Measurements from ENCODE around the gene FAN1. TPM values are rescaled to one million over a fixed set of nuclear protein-coding genes. Genes with fewer than 3 reads are reported as not detected.
A peak's percentile ranks its signal among the peaks of the same experiment; 100 is the strongest.
"Not testable (repeated sequence)": the region's sequence is repeated elsewhere in the genome, so short reads cannot be mapped to it uniquely, and the experiment has no call there.

The FAN1 gene
- polyA plus RNA-seq, 3 donors = 0.38 to 7.9 (median 0.95) TPM

DNA sequence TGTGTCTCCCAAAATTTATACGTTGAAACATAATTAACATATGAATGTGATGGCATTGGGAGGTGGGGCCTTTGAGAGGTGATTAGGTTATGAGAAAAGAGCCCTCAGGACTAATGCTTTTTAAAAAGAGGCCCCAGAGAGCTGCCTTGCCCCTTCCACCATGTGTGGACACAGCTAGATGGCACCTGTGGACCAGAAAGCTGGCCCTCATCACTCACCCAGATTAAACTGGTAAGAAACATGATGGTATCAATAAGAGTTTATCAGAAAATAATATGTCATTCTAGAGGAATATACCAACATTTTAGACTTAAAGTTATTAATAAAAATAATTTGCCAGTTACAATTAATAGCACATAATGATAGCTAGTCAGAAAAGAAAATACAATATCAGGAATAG, 25.2 kb upstream of the FAN1 start:
- Mint-ChIP-seq H3K9me3 (peaks cover 0 to 13% (median 0%) of the 10 kb centered on the region in 7 donors), H3K27ac (no peak overlapping the region), H3K4me1 (no peaks in the 10 kb centered on the region), H3K4me3 (no peak overlapping the region), H3K27me3 (ENCODE audit: low read depth in 3 of 3) (no peaks in the 10 kb centered on the region), H3K36me3 (peaks cover 14 to 24% of the 10 kb centered on the region in 2 donors)
- Histone ChIP-seq H4K20me1 (ENCODE audit: insufficient read depth, low read length) (no peaks in the 10 kb centered on the region), H3K27me3 (ENCODE audit: control insufficient read depth in 2 of 2, insufficient read depth in 2 of 2, low read length in 2 of 2) (no peaks in the 10 kb centered on the region), H3K4me2 (replicated peaks; ENCODE audit: extremely low read depth, low read length, poor library complexity, severe bottlenecking) (no peak overlapping the region), H3K79me2 (ENCODE audit: insufficient read depth, low read length) (no peaks in the 10 kb centered on the region), H2AFZ (ENCODE audit: insufficient read depth, low read depth, low read length, poor library complexity, severe bottlenecking) (no peak overlapping the region), H3K9ac (ENCODE audit: insufficient read depth, low read length, poor library complexity, severe bottlenecking) (no peak overlapping the region), H3K27ac (ENCODE audit: low read depth in 1 of 2, low read length in 2 of 2) (no peak overlapping the region), H3K9me3 (replicated peaks in 1 of 2; ENCODE audit: control insufficient read depth in 1 of 2, insufficient read depth in 1 of 2, low read length in 2 of 2) (no peaks in the 10 kb centered on the region), H3K4me3 (replicated peaks in 1 of 3; ENCODE audit: low read depth in 2 of 3, low read length in 3 of 3) (no peak overlapping the region), H3K4me1 (ENCODE audit: control insufficient read depth in 1 of 2, insufficient read depth in 2 of 2, low read length in 2 of 2) (no peaks in the 10 kb centered on the region), H3K36me3 (replicated peaks in 1 of 2; ENCODE audit: control insufficient read depth in 1 of 2, insufficient read depth in 2 of 2, low read length in 2 of 2) (no peaks in the 10 kb centered on the region)
- intact Hi-C loops (cut with micrococcal nuclease) = no loop called here
- no CpG with 5 or more reads among the region's 1 CpG for WGBS (ENCODE audit: insufficient coverage)
- no peak for DNase-seq
- TF ChIP-seq CTCF (IDR thresholded peaks at IDR 0.05) = no peak

- peaks cover 0 to 2% (median 0%) of the 10 kb centered on the region in 3 donors for H3K27me3 Mint-ChIP-seq (ENCODE audit: low read depth in 3 of 3)
- H3K4me2 ChIP-seq (replicated peaks; ENCODE audit: extremely low read depth, low read length, poor library complexity, severe bottlenecking) = no peak overlapping the region
- no peak for TF ChIP-seq CTCF (IDR thresholded peaks at IDR 0.05)
- intact Hi-C loops (cut with micrococcal nuclease) = no loop called here
- H3K79me2 ChIP-seq (ENCODE audit: insufficient read depth, low read length) = no peaks in the 10 kb centered on the region
- H3K4me3 Mint-ChIP-seq = no peak overlapping the region
- H3K4me1 Mint-ChIP-seq = no peaks in the 10 kb centered on the region
- H3K36me3 Mint-ChIP-seq = peaks cover 21 to 32% of the 10 kb centered on the region in 2 donors
- H3K4me1 ChIP-seq (ENCODE audit: control insufficient read depth in 1 of 2, insufficient read depth in 2 of 2, low read length in 2 of 2) = no peaks in the 10 kb centered on the region
- peaks cover 0 to 12% (median 0%) of the 10 kb centered on the region in 7 donors for H3K9me3 Mint-ChIP-seq
- H3K36me3 ChIP-seq (replicated peaks in 1 of 2; ENCODE audit: control insufficient read depth in 1 of 2, insufficient read depth in 2 of 2, low read length in 2 of 2) = no peaks in the 10 kb centered on the region
- peak in 1 of 3 donors; percentile 14 for DNase-seq
- H4K20me1 ChIP-seq (ENCODE audit: insufficient read depth, low read length) = no peaks in the 10 kb centered on the region
- no peak overlapping the region for H3K4me3 ChIP-seq (replicated peaks in 1 of 3; ENCODE audit: low read depth in 2 of 3, low read length in 3 of 3)
- WGBS (ENCODE audit: insufficient coverage) = 92% methylated on average over 21 of the region's 22 CpGs
- no peak overlapping the region for H3K27ac ChIP-seq (ENCODE audit: low read depth in 1 of 2, low read length in 2 of 2)
- H3K27me3 ChIP-seq (ENCODE audit: control insufficient read depth in 2 of 2, insufficient read depth in 2 of 2, low read length in 2 of 2) = no peaks in the 10 kb centered on the region
- peak overlapping the region in 1 of 7 donors; percentile 33 for H3K27ac Mint-ChIP-seq
- H2AFZ ChIP-seq (ENCODE audit: insufficient read depth, low read depth, low read length, poor library complexity, severe bottlenecking) = no peak overlapping the region
- H3K9me3 ChIP-seq (replicated peaks in 1 of 2; ENCODE audit: control insufficient read depth in 1 of 2, insufficient read depth in 1 of 2, low read length in 2 of 2) = no peaks in the 10 kb centered on the region
- H3K9ac ChIP-seq (ENCODE audit: insufficient read depth, low read length, poor library complexity, severe bottlenecking) = no peak overlapping the region
Observed at GRCh38 chr15:30882849-30883433, 20.8 kb upstream of the FAN1 start.

DNA sequence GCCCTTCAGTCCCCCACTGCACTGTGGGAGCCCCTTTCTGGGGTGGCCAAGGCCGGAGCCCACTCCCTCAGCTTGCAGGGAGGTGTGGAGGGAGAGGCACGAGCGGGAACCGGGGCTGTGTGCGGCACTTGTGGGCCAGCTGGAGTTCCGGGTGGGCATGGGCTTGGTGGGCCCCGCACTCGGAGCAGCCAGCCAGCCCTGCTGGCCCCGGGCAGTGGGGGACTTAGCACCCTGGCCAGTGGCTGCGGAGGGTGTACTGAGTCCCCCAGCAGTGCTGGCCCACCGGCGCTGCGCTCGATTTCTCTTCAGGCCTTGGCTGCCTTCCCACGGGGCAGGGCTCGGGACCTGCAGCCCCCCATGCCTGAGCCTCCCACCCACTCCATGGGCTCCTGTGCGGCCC, 20.0 kb upstream of the FAN1 start:
- DNase-seq; H3K4me3 ChIP-seq (replicated peaks in 1 of 3; ENCODE audit: low read depth in 2 of 3, low read length in 3 of 3); H3K27ac ChIP-seq (ENCODE audit: low read depth in 1 of 2, low read length in 2 of 2); H3K27me3 Mint-ChIP-seq (ENCODE audit: low read depth in 3 of 3); H3K4me1 Mint-ChIP-seq; H3K4me2 ChIP-seq (replicated peaks; ENCODE audit: extremely low read depth, low read length, poor library complexity, severe bottlenecking); H3K9ac ChIP-seq (ENCODE audit: insufficient read depth, low read length, poor library complexity, severe bottlenecking); intact Hi-C loops (cut with micrococcal nuclease); H3K79me2 ChIP-seq (ENCODE audit: insufficient read depth, low read length); H4K20me1 ChIP-seq (ENCODE audit: insufficient read depth, low read length); H3K9me3 ChIP-seq (replicated peaks in 1 of 2; ENCODE audit: control insufficient read depth in 1 of 2, insufficient read depth in 1 of 2, low read length in 2 of 2); H3K27ac Mint-ChIP-seq; H3K4me3 Mint-ChIP-seq; H3K36me3 ChIP-seq (replicated peaks in 1 of 2; ENCODE audit: control insufficient read depth in 1 of 2, insufficient read depth in 2 of 2, low read length in 2 of 2); H2AFZ ChIP-seq (ENCODE audit: insufficient read depth, low read depth, low read length, poor library complexity, severe bottlenecking); H3K4me1 ChIP-seq (ENCODE audit: control insufficient read depth in 1 of 2, insufficient read depth in 2 of 2, low read length in 2 of 2); H3K27me3 ChIP-seq (ENCODE audit: control insufficient read depth in 2 of 2, insufficient read depth in 2 of 2, low read length in 2 of 2): not testable (repeated sequence)
- Mint-ChIP-seq H3K36me3 (peaks cover 21 to 32% of the 10 kb centered on the region in 2 donors), H3K9me3 (peaks cover 0 to 12% (median 0%) of the 10 kb centered on the region in 7 donors)
- WGBS (ENCODE audit: insufficient coverage) = 100% methylated on average over 2 of the region's 17 CpGs

Measured in CD14-positive monocyte (primary cell).